GM12875 (cell line): ENCODE data around the gene PEX10.

Source experiments
- H3K4me3 ChIP-seq: one replicate; pipeline ENCODE4 v1.5.1; 2011; ENCODE audit warnings: low read depth, low read length, control low read depth
- CTCF ChIP-seq: IDR thresholded peaks from 2 replicates; pipeline ENCODE4 v1.5.1; 2011; ENCODE audit warnings: low read depth, mild to moderate bottlenecking, control low read depth, inconsistent platforms, low read length, moderate library complexity, borderline replicate concordance; ENCODE audit not compliant: insufficient read depth

The PEX10 gene

GRCh38 chr1:2377751-2378440 is 34.5 kb downstream of the PEX10 start:
- H3K4me3 ChIP-seq: no peak overlapping the region
- TF ChIP-seq CTCF: no peak

- no peak for TF ChIP-seq CTCF
- no peak overlapping the region for H3K4me3 ChIP-seq
These were observed 35.3 kb downstream of the PEX10 start for GRCh38 chr1:2376931-2377672.

DNA sequence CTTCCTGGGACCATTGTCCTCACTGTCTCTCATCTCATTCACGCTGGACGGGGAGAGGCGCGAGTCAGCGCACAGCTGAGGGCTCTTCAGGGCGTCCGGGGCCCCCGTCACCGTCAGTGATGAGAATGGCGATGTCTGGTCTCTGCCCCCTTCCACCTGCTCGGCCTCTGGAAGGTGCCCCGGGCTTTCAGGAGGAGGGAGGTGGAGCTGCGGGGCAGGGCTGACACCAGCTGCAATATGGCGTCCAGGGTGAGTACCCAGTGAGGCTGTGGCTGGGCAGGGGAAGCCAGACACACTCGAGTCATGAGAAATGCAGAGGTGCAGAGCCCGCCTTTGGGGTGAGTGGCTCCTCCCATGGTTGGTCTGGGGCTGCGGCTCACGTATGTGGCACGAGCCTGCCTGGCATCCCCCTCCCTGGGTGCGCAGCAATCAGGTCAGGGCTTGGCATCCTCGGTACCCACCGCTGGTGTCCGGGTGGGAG is 36.1 kb downstream of the PEX10 start:
- H3K4me3 ChIP-seq: no peak overlapping the region
- TF ChIP-seq CTCF: no peak

- no peak for TF ChIP-seq CTCF
- no peak overlapping the region for H3K4me3 ChIP-seq
These were observed 36.5 kb downstream of the PEX10 start for GRCh38 chr1:2375923-2376260.

DNA sequence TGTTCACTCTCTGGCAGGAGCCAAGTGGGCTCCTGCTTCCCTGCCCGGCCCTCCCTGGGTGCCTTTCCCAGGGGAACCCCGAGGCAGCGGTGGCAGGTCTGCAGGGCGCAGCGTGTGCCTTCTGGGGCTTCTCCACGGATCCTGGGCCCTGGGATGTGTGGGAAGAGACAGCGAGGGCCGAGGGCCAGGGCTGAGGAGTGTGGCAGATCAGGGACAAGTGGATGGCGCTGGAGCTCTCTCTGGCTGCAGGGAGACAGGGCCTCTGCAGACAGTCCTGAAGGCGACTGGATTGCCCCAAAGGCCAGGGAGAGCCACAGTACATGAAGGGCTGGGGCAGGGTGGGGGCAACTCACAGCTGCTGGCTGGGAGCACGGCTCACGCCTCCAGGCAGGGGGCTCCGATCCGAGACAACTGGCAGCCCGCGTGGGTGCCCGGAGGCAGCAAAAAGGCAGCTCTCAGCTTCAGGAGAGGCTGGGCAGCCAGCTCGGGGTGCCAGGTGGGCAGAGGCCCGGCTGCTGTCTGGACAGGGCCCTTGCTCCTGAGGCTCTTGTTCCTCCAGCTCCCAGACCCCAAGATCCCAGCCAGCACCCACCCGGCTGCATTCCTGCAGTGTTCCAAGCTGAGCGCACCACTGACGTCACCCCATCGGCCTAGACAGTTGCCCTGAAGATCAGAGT is 37.0 kb downstream of the PEX10 start:
- no peak for TF ChIP-seq CTCF

GRCh38 chr1:2374252-2375155 is 37.9 kb downstream of the PEX10 start:
- no peak for TF ChIP-seq CTCF
- no peak overlapping the region for H3K4me3 ChIP-seq

More for the DNA sequence above, 37.0 kb downstream of the PEX10 start:
- no peak overlapping the region for H3K4me3 ChIP-seq
